HG02870 (cell line): ENCODE measurements around the gene LRRC74B.
"Not testable (repeated sequence)": the region's sequence is repeated elsewhere in the genome, so short reads cannot be mapped to it uniquely, and the experiment has no call there.

Experiments
- ATAC-seq: cut with Tn5 transposase; IDR thresholded peaks from one replicate; pipeline ENCODE4 v1.9.1; 2021; ENCODE audit warnings: mild to moderate bottlenecking, moderate library complexity; ENCODE audit not compliant: unreplicated experiment

LRRC74B gene

GRCh38 chr22:21031545-21032036 is 14.2 kb upstream of the LRRC74B start:
- no peak for ATAC-seq

GRCh38 chr22:21032037-21032867 is 13.5 kb upstream of the LRRC74B start, which contains the start of gene SLC7A4:
Gene SLC7A4 (minus strand): TSS chr22:21032561. CDS start chr22:21031812, 749 bp downstream.
- ATAC-seq, result no peak

- no peak for ATAC-seq
Measured at GRCh38 chr22:21032868-21033688, 12.7 kb upstream of the LRRC74B start.

GRCh38 chr22:21033895-21034294 is 11.9 kb upstream of the LRRC74B start:
- ATAC-seq, result no peak

- no peak for ATAC-seq
Measured at GRCh38 chr22:21034989-21035388, 10.8 kb upstream of the LRRC74B start.

GRCh38 chr22:21038405-21038804 is 7.3 kb upstream of the LRRC74B start:
- no peak for ATAC-seq

GRCh38 chr22:21039158-21039557 is 6.6 kb upstream of the LRRC74B start:
- not testable (repeated sequence) for ATAC-seq

- no peak for ATAC-seq
Measured at GRCh38 chr22:21041937-21042336, 3.8 kb upstream of the LRRC74B start.

GRCh38 chr22:21042978-21043859 is 2.5 kb upstream of the LRRC74B start:
- no peak for ATAC-seq

- no peak for ATAC-seq
Measured at GRCh38 chr22:21043860-21044535, 1.7 kb upstream of the LRRC74B start.

GRCh38 chr22:21044931-21045584 is 688 bp upstream of the LRRC74B start:
- ATAC-seq, result no peak

GRCh38 chr22:21047035-21047661 is 1.4 kb downstream of the LRRC74B start:
- no peak for ATAC-seq

- ATAC-seq, result no peak
Measured at GRCh38 chr22:21047730-21048129, 2.0 kb downstream of the LRRC74B start.

GRCh38 chr22:21048448-21048847 is 2.7 kb downstream of the LRRC74B start:
- not testable (repeated sequence) for ATAC-seq

- ATAC-seq, result not testable (repeated sequence)
Measured at GRCh38 chr22:21048965-21049364, 3.2 kb downstream of the LRRC74B start.

- no peak for ATAC-seq
Measured at GRCh38 chr22:21051145-21051830, 5.5 kb downstream of the LRRC74B start.

- no peak for ATAC-seq
Measured at GRCh38 chr22:21051831-21052400, 6.2 kb downstream of the LRRC74B start.
